ENCODE results near the gene FGF22.

DNA sequence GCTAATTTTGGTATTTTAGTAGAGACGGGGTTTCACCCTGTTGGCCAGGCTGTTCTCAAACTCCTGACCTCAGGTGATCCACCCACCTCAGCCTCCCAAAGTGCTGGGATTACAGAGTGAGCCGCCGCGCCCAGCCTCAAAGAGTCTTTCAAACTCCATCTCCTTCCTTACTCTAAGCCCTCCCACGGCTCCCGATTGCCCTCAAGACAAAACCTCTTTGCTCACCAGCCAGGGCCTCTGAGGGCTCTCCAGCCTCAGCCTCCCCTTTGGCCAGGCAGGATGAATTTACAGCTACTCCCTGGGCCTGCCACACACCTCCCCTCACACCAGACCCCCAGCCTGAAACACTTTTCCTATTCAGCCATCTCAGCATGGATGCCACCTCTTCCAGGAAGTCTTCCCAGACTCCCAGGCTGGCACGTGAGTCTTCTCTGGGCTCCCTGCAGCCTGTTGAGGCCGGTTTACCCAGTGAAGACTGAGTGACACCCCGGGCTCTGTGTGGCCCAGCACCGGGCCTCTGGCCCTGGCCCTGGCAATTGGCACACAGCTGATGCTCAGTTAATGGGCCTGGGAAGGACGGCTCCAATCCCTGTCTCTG lies 48.0 kb downstream of the FGF22 start:
- TF ChIP-seq CTCF (IDR thresholded peaks at IDR 0.05) (no peak), ZFX (IDR thresholded peaks at IDR 0.05; ENCODE audit: borderline replicate concordance) (no peak)
